Measurements from ENCODE around the gene NADK2. TPM values are rescaled to one million over a fixed set of nuclear protein-coding genes. Genes with fewer than 3 reads are reported as not detected.
"Not testable (repeated sequence)": the region's sequence is repeated elsewhere in the genome, so short reads cannot be mapped to it uniquely, and the experiment has no call there.

Gene NADK2
- total RNA-seq, 1 donor from 2014 or later, result 38.1 TPM

DNA sequence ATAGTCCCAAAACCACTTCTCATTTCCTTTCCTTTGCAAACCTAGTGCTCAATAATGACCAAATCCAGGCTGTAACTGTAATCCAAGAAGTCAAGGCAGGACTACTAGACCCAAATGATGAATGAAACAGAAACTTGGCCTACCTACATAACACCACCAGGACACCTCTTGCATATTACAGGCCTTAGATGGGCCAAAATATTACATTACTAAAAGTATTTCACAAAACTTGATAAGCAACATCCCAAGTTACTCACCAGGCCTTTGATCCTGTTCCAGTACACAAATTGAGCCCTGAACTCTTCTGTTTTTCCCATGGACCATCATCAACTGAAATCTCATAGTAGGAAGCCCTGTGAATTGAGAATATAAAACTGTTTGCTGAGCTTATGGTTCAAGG, 34.8 kb downstream of the NADK2 start:
- Mint-ChIP-seq H3K4me1 (ENCODE audit: low read depth) (no peaks in the 10 kb centered on the region), H3K9me3 (ENCODE audit: low read depth) (no peaks in the 10 kb centered on the region), H3K36me3 (ENCODE audit: insufficient read depth) (peaks cover 19% of the 10 kb centered on the region), H3K27me3 (no peaks in the 10 kb centered on the region), H3K27ac (no peak overlapping the region), H3K4me3 (ENCODE audit: low read depth) (no peak overlapping the region)
- TF ChIP-seq, protein P1, sequence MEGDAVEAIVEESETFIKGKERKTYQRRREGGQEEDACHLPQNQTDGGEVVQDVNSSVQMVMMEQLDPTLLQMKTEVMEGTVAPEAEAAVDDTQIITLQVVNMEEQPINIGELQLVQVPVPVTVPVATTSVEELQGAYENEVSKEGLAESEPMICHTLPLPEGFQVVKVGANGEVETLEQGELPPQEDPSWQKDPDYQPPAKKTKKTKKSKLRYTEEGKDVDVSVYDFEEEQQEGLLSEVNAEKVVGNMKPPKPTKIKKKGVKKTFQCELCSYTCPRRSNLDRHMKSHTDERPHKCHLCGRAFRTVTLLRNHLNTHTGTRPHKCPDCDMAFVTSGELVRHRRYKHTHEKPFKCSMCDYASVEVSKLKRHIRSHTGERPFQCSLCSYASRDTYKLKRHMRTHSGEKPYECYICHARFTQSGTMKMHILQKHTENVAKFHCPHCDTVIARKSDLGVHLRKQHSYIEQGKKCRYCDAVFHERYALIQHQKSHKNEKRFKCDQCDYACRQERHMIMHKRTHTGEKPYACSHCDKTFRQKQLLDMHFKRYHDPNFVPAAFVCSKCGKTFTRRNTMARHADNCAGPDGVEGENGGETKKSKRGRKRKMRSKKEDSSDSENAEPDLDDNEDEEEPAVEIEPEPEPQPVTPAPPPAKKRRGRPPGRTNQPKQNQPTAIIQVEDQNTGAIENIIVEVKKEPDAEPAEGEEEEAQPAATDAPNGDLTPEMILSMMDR (IDR thresholded peaks at IDR 0.05; ENCODE audit: unreplicated experiment), result no peak
- DNase-seq (ENCODE audit: low spot score, unreplicated experiment), result no peak

DNA sequence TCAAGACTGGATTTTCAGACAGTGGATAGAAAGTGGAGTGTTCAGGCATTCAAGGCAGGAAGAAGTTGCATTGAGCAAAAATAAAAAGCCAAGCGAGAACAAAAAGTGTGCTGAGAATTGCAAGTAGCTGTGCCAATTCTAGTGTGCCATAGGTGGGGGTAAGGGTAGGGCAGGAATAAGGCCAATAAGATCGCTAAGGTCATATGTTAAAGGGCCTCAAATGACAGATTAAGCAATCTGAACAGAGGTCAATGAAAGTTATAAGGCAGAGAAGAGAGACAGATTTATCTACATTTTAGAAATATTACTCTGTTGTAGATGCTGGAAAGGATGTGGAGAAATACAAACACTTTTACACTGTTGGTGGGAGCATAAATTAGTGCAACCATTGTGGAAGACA, 36.4 kb downstream of the NADK2 start:
- H3K4me3 Mint-ChIP-seq (ENCODE audit: low read depth), result no peak overlapping the region
- H3K36me3 Mint-ChIP-seq (ENCODE audit: insufficient read depth), result peaks cover 20% of the 10 kb centered on the region
- DNase-seq (ENCODE audit: low spot score, unreplicated experiment), result no peak
- no peaks in the 10 kb centered on the region for H3K9me3 Mint-ChIP-seq (ENCODE audit: low read depth)
- H3K27me3 Mint-ChIP-seq, result no peaks in the 10 kb centered on the region
- H3K4me1 Mint-ChIP-seq (ENCODE audit: low read depth), result peaks cover 2% of the 10 kb centered on the region
- H3K27ac Mint-ChIP-seq, result no peak overlapping the region
- TF ChIP-seq, protein P1 (IDR thresholded peaks at IDR 0.05; ENCODE audit: unreplicated experiment), result no peak

- H3K4me3 Mint-ChIP-seq (ENCODE audit: low read depth), result no peak overlapping the region
- no peaks in the 10 kb centered on the region for H3K27me3 Mint-ChIP-seq
- peaks cover 28% of the 10 kb centered on the region for H3K36me3 Mint-ChIP-seq (ENCODE audit: insufficient read depth)
- H3K4me1 Mint-ChIP-seq (ENCODE audit: low read depth), result peaks cover 16% of the 10 kb centered on the region
- DNase-seq (ENCODE audit: low spot score, unreplicated experiment), result no peak
- H3K9me3 Mint-ChIP-seq (ENCODE audit: low read depth), result no peaks in the 10 kb centered on the region
- TF ChIP-seq, protein P1 (IDR thresholded peaks at IDR 0.05; ENCODE audit: unreplicated experiment), result no peak
- H3K27ac Mint-ChIP-seq, result peak overlapping the region; percentile 62
Observed at GRCh38 chr5:36202521-36202961, 39.2 kb downstream of the NADK2 start.

DNA sequence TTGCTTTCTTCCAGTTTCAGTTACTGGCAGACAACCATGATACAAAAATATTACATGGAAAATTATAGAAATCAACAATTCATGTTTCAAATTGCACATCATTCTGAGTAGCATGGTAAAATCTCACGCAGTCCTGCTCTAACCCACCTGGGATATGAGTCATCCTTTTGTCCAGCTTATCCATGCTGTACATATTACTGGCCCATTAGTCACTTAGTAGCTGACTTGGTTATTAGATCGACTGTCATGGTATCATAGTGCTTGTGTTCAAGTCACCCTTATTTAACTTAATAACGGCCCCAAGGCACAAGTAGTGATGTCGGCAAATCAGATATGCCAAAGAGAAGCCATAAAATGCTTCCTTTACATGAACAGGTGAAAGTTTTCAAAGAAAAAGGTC, 41.2 kb downstream of the NADK2 start:
- no peaks in the 10 kb centered on the region for H3K27me3 Mint-ChIP-seq
- H3K27ac Mint-ChIP-seq, result no peak overlapping the region
- no peaks in the 10 kb centered on the region for H3K9me3 Mint-ChIP-seq (ENCODE audit: low read depth)
- H3K4me3 Mint-ChIP-seq (ENCODE audit: low read depth), result no peak overlapping the region
- H3K4me1 Mint-ChIP-seq (ENCODE audit: low read depth), result peaks cover 16% of the 10 kb centered on the region
- TF ChIP-seq, protein P1 (IDR thresholded peaks at IDR 0.05; ENCODE audit: unreplicated experiment), result no peak
- H3K36me3 Mint-ChIP-seq (ENCODE audit: insufficient read depth), result peaks cover 35% of the 10 kb centered on the region
- DNase-seq (ENCODE audit: low spot score, unreplicated experiment), result no peak

DNA sequence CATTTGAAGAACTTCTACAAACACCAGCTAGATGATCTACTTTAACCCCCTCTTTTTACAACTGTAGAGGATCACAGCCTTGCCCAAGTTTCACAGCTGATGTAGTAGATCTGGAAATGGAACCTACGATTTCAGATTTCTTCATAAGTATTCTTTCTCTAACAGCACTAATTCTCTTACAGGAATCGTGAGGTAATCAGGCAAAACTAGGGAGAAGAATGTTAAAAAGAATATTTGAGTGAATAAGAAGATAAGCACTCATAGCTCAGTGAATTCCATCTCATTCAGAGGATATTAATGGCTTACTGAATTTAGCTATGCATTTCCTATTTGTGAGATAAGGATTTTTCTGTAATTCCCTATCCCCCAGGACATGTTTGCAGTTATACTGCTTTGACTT, 42.1 kb downstream of the NADK2 start:
- Mint-ChIP-seq H3K4me3 (ENCODE audit: low read depth) (no peak overlapping the region), H3K4me1 (ENCODE audit: low read depth) (peaks cover 16% of the 10 kb centered on the region), H3K36me3 (ENCODE audit: insufficient read depth) (peaks cover 35% of the 10 kb centered on the region), H3K9me3 (ENCODE audit: low read depth) (no peaks in the 10 kb centered on the region), H3K27me3 (no peaks in the 10 kb centered on the region), H3K27ac (no peak overlapping the region)
- TF ChIP-seq, protein P1 (IDR thresholded peaks at IDR 0.05; ENCODE audit: unreplicated experiment), result no peak
- DNase-seq (ENCODE audit: low spot score, unreplicated experiment), result no peak

GRCh38 chr5:36198783-36199182, 42.9 kb downstream of the NADK2 start:
- H3K27me3 Mint-ChIP-seq; H3K9me3 Mint-ChIP-seq (ENCODE audit: low read depth); DNase-seq (ENCODE audit: low spot score, unreplicated experiment); H3K4me3 Mint-ChIP-seq (ENCODE audit: low read depth): not testable (repeated sequence)
- peak overlapping the region; percentile 73 for H3K27ac Mint-ChIP-seq
- peaks cover 16% of the 10 kb centered on the region for H3K4me1 Mint-ChIP-seq (ENCODE audit: low read depth)
- peaks cover 36% of the 10 kb centered on the region for H3K36me3 Mint-ChIP-seq (ENCODE audit: insufficient read depth)
